ENCODE measurements around the gene TAF11L3.
"Not testable (repeated sequence)": the region's sequence is repeated elsewhere in the genome, so short reads cannot be mapped to it uniquely, and the experiment has no call there.

The TAF11L3 gene

GRCh38 chr5:17487174-17487512 is 31.0 kb upstream of the TAF11L3 start (continued):
- TF ChIP-seq ZSCAN5A (tag by site-specific recombination; IDR thresholded peaks at IDR 0.05): no peak

- POLR2A ChIA-PET; H3K9me3 ChIP-seq (ENCODE audit: control insufficient read depth, insufficient read depth, low read depth, low read length); H3K27ac ChIP-seq (ENCODE audit: extremely low read depth, low read depth, low read length); H3K4me1 ChIP-seq (ENCODE audit: control insufficient read depth, insufficient read depth, low read length); H3K4me3 ChIP-seq (ENCODE audit: low read depth, low read length); H3K36me3 ChIP-seq (ENCODE audit: control insufficient read depth in 2 of 2, insufficient read depth in 1 of 2, low read length in 2 of 2): not testable (repeated sequence)
- CTCF ChIA-PET: interaction anchor here (0.6 to 0.7 kb wide), 2 partner anchors 282 to 623 kb away, joined by 3 to 4 read pairs; no protein-coding TSS in a partner anchor
Observed at GRCh38 chr5:17491257-17491656, 26.9 kb upstream of the TAF11L3 start.

GRCh38 chr5:17492770-17493169 is 25.4 kb upstream of the TAF11L3 start:
- Histone ChIP-seq H3K4me3 (ENCODE audit: low read depth, low read length) (no peak overlapping the region), H3K27ac (ENCODE audit: extremely low read depth, low read depth, low read length) (no peak overlapping the region), H3K9me3 (ENCODE audit: control insufficient read depth, insufficient read depth, low read depth, low read length) (no peaks in the 10 kb centered on the region; the same call in none of the 2 replicates), H3K36me3 (ENCODE audit: control insufficient read depth in 2 of 2, insufficient read depth in 1 of 2, low read length in 2 of 2) (no peaks in the 10 kb centered on the region), H3K4me1 (ENCODE audit: control insufficient read depth, insufficient read depth, low read length) (no peaks in the 10 kb centered on the region)
- TF ChIP-seq ZNF146 (tag by site-specific recombination; IDR thresholded peaks at IDR 0.05) (peak; percentile 85), ZSCAN5A (tag by site-specific recombination; IDR thresholded peaks at IDR 0.05) (no peak)
- POLR2A ChIA-PET: no interaction called here
- CTCF ChIA-PET: no interaction called here

- Histone ChIP-seq H3K9me3 (ENCODE audit: control insufficient read depth, insufficient read depth, low read depth, low read length) (no peaks in the 10 kb centered on the region; the same call in none of the 2 replicates), H3K4me3 (ENCODE audit: low read depth, low read length) (no peak overlapping the region), H3K27ac (ENCODE audit: extremely low read depth, low read depth, low read length) (no peak overlapping the region), H3K4me1 (ENCODE audit: control insufficient read depth, insufficient read depth, low read length) (no peaks in the 10 kb centered on the region), H3K36me3 (ENCODE audit: control insufficient read depth in 2 of 2, insufficient read depth in 1 of 2, low read length in 2 of 2) (no peaks in the 10 kb centered on the region)
- ChIA-PET CTCF (no interaction called here), POLR2A (no interaction called here)
- TF ChIP-seq ZNF335 (tag by site-specific recombination; conservative IDR thresholded peaks at IDR 0.05) (no peak), BCL6B (tag by site-specific recombination; IDR thresholded peaks at IDR 0.05) (no peak), ZNF701 (tag by site-specific recombination; IDR thresholded peaks at IDR 0.05) (no peak), GFI1B (tag by site-specific recombination; IDR thresholded peaks at IDR 0.05) (no peak), ZNF398 (tag by site-specific recombination; IDR thresholded peaks at IDR 0.05) (no peak), ZBTB48 (tag by site-specific recombination; IDR thresholded peaks at IDR 0.05) (no peak), MEIS1 (CRISPR knock-in tag; IDR thresholded peaks at IDR 0.05; ENCODE audit: borderline replicate concordance) (no peak)
Observed at GRCh38 chr5:17497446-17497845, 20.7 kb upstream of the TAF11L3 start.

GRCh38 chr5:17497931-17498330 is 20.2 kb upstream of the TAF11L3 start, which contains the start of gene TAF11L2:
Gene TAF11L2, plus strand, starts transcription at chr5:17498231.
- H3K4me3 ChIP-seq (ENCODE audit: low read depth, low read length); H3K27ac ChIP-seq (ENCODE audit: extremely low read depth, low read depth, low read length); POLR2A ChIA-PET; H3K4me1 ChIP-seq (ENCODE audit: control insufficient read depth, insufficient read depth, low read length); CTCF ChIA-PET; H3K9me3 ChIP-seq (ENCODE audit: control insufficient read depth, insufficient read depth, low read depth, low read length); H3K36me3 ChIP-seq (ENCODE audit: control insufficient read depth in 2 of 2, insufficient read depth in 1 of 2, low read length in 2 of 2): not testable (repeated sequence)

All from HEK293 (cell line).